GM03348 (cell line): Measurements from ENCODE around the gene STAMBP.
"Not testable (repeated sequence)": the region's sequence is repeated elsewhere in the genome, so short reads cannot be mapped to it uniquely, and the experiment has no call there.

Experiments used
- DNase-seq: peaks from one replicate; pipeline ENCODE4 v3.0.0; 2012; ENCODE audit warnings: low spot score

Gene STAMBP

GRCh38 chr2:73828818-73829570 lies at the start of gene STAMBP:
Gene STAMBP, plus strand, starts transcription at chr2:73828961. Its CDS starts 1,896 bp downstream, at chr2:73830857.
- peak; percentile 88 for DNase-seq

GRCh38 chr2:73779467-73780236 lies 49.1 kb upstream of the STAMBP start, which contains the start of gene DUSP11:
Gene DUSP11, minus strand, starts transcription at chr2:73780103. Its CDS starts 129 bp downstream, at chr2:73779974.
- DNase-seq = peak; percentile 96

- DNase-seq = no peak
Measured at GRCh38 chr2:73780237-73780582, 48.6 kb upstream of the STAMBP start.

- not testable (repeated sequence) for DNase-seq
Measured at GRCh38 chr2:73783402-73783801, 45.4 kb upstream of the STAMBP start.

- DNase-seq = not testable (repeated sequence)
Measured at GRCh38 chr2:73783883-73784282, 44.9 kb upstream of the STAMBP start, which contains the start of gene C2orf78. Gene C2orf78, plus strand, starts transcription at chr2:73784183. Its CDS starts 127 bp downstream, at chr2:73784310.

GRCh38 chr2:73811878-73812277 lies 16.9 kb upstream of the STAMBP start:
- no peak for DNase-seq

GRCh38 chr2:73812635-73813034 lies 16.1 kb upstream of the STAMBP start:
- no peak for DNase-seq

- no peak for DNase-seq
Measured at GRCh38 chr2:73818296-73818695, 10.5 kb upstream of the STAMBP start.

GRCh38 chr2:73821227-73821626 lies 7.5 kb upstream of the STAMBP start:
- no peak for DNase-seq

- no peak for DNase-seq
Measured at GRCh38 chr2:73821669-73822068, 7.1 kb upstream of the STAMBP start.

GRCh38 chr2:73822276-73822675 lies 6.5 kb upstream of the STAMBP start:
- no peak for DNase-seq

GRCh38 chr2:73822991-73823390 lies 5.8 kb upstream of the STAMBP start:
- DNase-seq = no peak

- DNase-seq = no peak
Measured at GRCh38 chr2:73823416-73823815, 5.3 kb upstream of the STAMBP start.

GRCh38 chr2:73823916-73824523 lies 4.7 kb upstream of the STAMBP start:
- DNase-seq = peak; percentile 61

GRCh38 chr2:73825408-73825807 lies 3.4 kb upstream of the STAMBP start:
- no peak for DNase-seq

GRCh38 chr2:73827018-73827417 lies 1.7 kb upstream of the STAMBP start:
- DNase-seq = no peak

- DNase-seq = no peak
Measured at GRCh38 chr2:73827660-73828388, 937 bp upstream of the STAMBP start.

GRCh38 chr2:73828389-73828817 lies 358 bp upstream of the STAMBP start:
- DNase-seq = no peak

GRCh38 chr2:73830871-73831401 lies 2.2 kb downstream of the STAMBP start:
- peak; percentile 57 for DNase-seq

GRCh38 chr2:73832930-73833329 lies 4.2 kb downstream of the STAMBP start:
- no peak for DNase-seq

- DNase-seq = no peak
Measured at GRCh38 chr2:73836141-73836943, 7.6 kb downstream of the STAMBP start.
